Mesendoderm (in vitro differentiated cells): ENCODE results near the gene PMAIP1.

Experiments
- DNase-seq: peaks from one replicate; pipeline ENCODE4 v3.0.0; 2013
- H2AK5ac ChIP-seq: 2 replicates; pipeline ENCODE4 v1.6.1; 2013; ENCODE audit warnings: low read length, inconsistent platforms
- H2BK120ac ChIP-seq: 2 replicates; pipeline ENCODE4 v1.6.1; 2013; ENCODE audit warnings: low read depth, mild to moderate bottlenecking, low read length, moderate library complexity, mixed read lengths
- H2BK15ac ChIP-seq: replicated peaks from 2 replicates; pipeline ENCODE4 v1.6.1; 2013; ENCODE audit warnings: low read depth, mild to moderate bottlenecking, moderate library complexity
- H2BK5ac ChIP-seq: 2 replicates; pipeline ENCODE4 v1.6.1; 2013; ENCODE audit warnings: low read length, inconsistent platforms
- H3K18ac ChIP-seq: 2 replicates; pipeline ENCODE4 v1.6.1; 2013; ENCODE audit warnings: mild to moderate bottlenecking, low read length, mixed read lengths
- H3K23ac ChIP-seq: one replicate; pipeline ENCODE4 v1.6.1; 2013; ENCODE audit warnings: low read length
- H3K27ac ChIP-seq: 2 replicates; pipeline ENCODE4 v1.5.1; 2013; ENCODE audit warnings: low read depth, mild to moderate bottlenecking, inconsistent platforms, low read length, moderate library complexity
- H3K27me3 ChIP-seq: 2 replicates; pipeline ENCODE4 v1.6.1; 2013; ENCODE audit warnings: low read length, control low read depth, mild to moderate bottlenecking, inconsistent platforms; ENCODE audit not compliant: insufficient read depth, poor library complexity
- H3K36me3 ChIP-seq: 2 replicates; pipeline ENCODE4 v1.6.1; 2013; ENCODE audit warnings: low read length, inconsistent platforms; ENCODE audit not compliant: control insufficient read depth, insufficient read depth
- H3K4ac ChIP-seq: one replicate; pipeline ENCODE4 v1.6.1; 2013; ENCODE audit warnings: low read depth, mild to moderate bottlenecking, low read length, moderate library complexity
- H3K4me1 ChIP-seq: 2 replicates; pipeline ENCODE4 v1.6.1; 2013; ENCODE audit warnings: low read depth, low read length, inconsistent platforms; ENCODE audit not compliant: control insufficient read depth
- H3K4me2 ChIP-seq: 2 replicates; pipeline ENCODE4 v1.6.1; 2013; ENCODE audit warnings: low read length
- H3K4me3 ChIP-seq: 2 replicates; pipeline ENCODE4 v1.5.1; 2013; ENCODE audit warnings: mild to moderate bottlenecking, low read length
- H3K56ac ChIP-seq: one replicate; pipeline ENCODE4 v1.6.1; 2013; ENCODE audit warnings: low read length
- H3K79me1 ChIP-seq: 2 replicates; pipeline ENCODE4 v1.6.1; 2013; ENCODE audit warnings: low read length, inconsistent platforms
- H3K79me2 ChIP-seq: 2 replicates; pipeline ENCODE4 v1.6.1; 2013; ENCODE audit warnings: mild to moderate bottlenecking, low read length; ENCODE audit not compliant: control insufficient read depth, insufficient read depth
- H3K9ac ChIP-seq: 2 replicates; pipeline ENCODE4 v1.6.1; 2013; ENCODE audit warnings: low read length, inconsistent platforms
- H4K5ac ChIP-seq: one replicate; pipeline ENCODE4 v1.6.1; 2013; ENCODE audit warnings: low read length
- H4K8ac ChIP-seq: one replicate; pipeline ENCODE4 v1.6.1; 2013; ENCODE audit warnings: low read depth, mild to moderate bottlenecking, control low read depth, low read length, moderate library complexity
- WGBS: extraction: QIAGEN DNeasy Blood & Tissue Kit; methylation state at CpG from one replicate; pipeline ENCODE4 v1.1.7; 2013; ENCODE audit warnings: low lambda C conversion rate, missing lambda C conversion rate; ENCODE audit not compliant: insufficient coverage; ENCODE audit errors: extremely low coverage; 5-methylcytosine and 5-hydroxymethylcytosine counted together

PMAIP1 gene

DNA sequence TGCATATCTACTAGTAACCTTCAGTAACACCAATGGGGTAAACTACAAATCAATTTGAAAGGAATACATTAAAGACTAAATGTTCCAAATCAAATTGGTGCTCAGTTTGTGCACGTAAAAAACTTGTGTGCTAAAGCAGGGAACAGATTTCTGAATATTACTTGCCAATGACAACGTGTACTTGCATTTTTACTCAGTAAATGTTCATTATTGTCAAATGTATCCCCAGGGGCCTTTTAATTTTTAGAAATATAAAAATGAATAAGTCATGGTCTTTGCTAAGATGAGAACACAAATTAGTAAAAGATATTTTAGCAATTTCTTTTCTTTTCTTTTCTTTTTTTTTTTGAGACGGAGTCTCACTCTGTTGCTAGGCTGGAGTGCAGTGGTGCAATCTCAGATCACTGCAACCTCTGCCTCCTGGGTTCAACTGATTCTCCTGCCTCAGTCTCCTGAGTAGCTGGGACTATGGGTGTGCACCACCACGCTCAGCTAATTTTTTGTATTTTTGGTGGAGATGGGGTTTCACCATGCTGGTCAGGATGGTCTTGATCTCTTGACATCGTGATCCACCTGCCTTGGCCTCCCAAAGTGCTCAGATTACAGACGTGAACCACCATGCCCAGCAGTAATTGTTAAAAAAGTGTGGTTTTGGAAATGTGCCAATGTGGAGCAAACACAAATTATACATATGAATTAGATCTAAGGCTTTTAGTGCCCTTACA, 52.6 kb downstream of the PMAIP1 start:
- Histone ChIP-seq H2BK5ac (no peak overlapping the region), H3K18ac (no peak overlapping the region), H2AK5ac (no peak overlapping the region), H3K56ac (no peak overlapping the region), H3K79me2 (no peaks in the 10 kb centered on the region), H3K9ac (no peak overlapping the region), H3K4me1 (no peaks in the 10 kb centered on the region), H3K23ac (no peak overlapping the region), H4K8ac (no peak overlapping the region), H2BK15ac (no peak overlapping the region), H3K4me3 (no peak overlapping the region), H3K4ac (no peak overlapping the region), H3K27me3 (no peaks in the 10 kb centered on the region), H3K79me1 (no peaks in the 10 kb centered on the region), H3K36me3 (no peaks in the 10 kb centered on the region), H3K27ac (no peak overlapping the region), H2BK120ac (no peak overlapping the region), H4K5ac (no peak overlapping the region), H3K4me2 (no peak overlapping the region)
- DNase-seq, result no peak
- WGBS, result no CpG with 5 or more reads among the region's 6 CpGs
